ENCODE results near the gene SEMA5B.

GRCh38 chr3:123060054-123060453 is 32.5 kb upstream of the SEMA5B start:
- TF ChIP-seq ZNF384 (IDR thresholded peaks at IDR 0.05) (no peak), SP1 (IDR thresholded peaks at IDR 0.05) (no peak), TARDBP (IDR thresholded peaks at IDR 0.05) (no peak), FOXA1 (IDR thresholded peaks at IDR 0.05) (no peak), ELF4 (IDR thresholded peaks at IDR 0.05) (no peak), FOXK2 (IDR thresholded peaks at IDR 0.05) (no peak), BHLHE40 (IDR thresholded peaks at IDR 0.05; ENCODE audit: borderline replicate concordance) (no peak), L3MBTL2 (conservative IDR thresholded peaks at IDR 0.05) (no peak)

Data from HEK293T (cell line).